Measurements from ENCODE around the gene PCNX1.
"Not testable (repeated sequence)": the region's sequence is repeated elsewhere in the genome, so short reads cannot be mapped to it uniquely, and the experiment has no call there.

PCNX1 gene

GRCh38 chr14:71121001-71121400 is 213.7 kb downstream of the PCNX1 start:
- no peak for DNase-seq (ENCODE audit: low read depth)
- no peak for TF ChIP-seq CTCF (conservative IDR thresholded peaks at IDR 0.05; ENCODE audit: low read depth, low read length)
- no peak overlapping the region for H3K4me3 ChIP-seq (ENCODE audit: low read depth, low read length)

- no peak for TF ChIP-seq CTCF (conservative IDR thresholded peaks at IDR 0.05; ENCODE audit: low read depth, low read length)
- H3K4me3 ChIP-seq (ENCODE audit: low read depth, low read length), result no peak overlapping the region
- no peak for DNase-seq (ENCODE audit: low read depth)
Measured at GRCh38 chr14:71121711-71122110, 214.5 kb downstream of the PCNX1 start.

- no peak overlapping the region for H3K4me3 ChIP-seq (ENCODE audit: low read depth, low read length)
- no peak for TF ChIP-seq CTCF (conservative IDR thresholded peaks at IDR 0.05; ENCODE audit: low read depth, low read length)
Measured at GRCh38 chr14:71122866-71123565, 215.8 kb downstream of the PCNX1 start.

GRCh38 chr14:71123579-71124135 is 216.4 kb downstream of the PCNX1 start:
- no peak for DNase-seq (ENCODE audit: low read depth)
- TF ChIP-seq CTCF (conservative IDR thresholded peaks at IDR 0.05; ENCODE audit: low read depth, low read length), result no peak
- no peak overlapping the region for H3K4me3 ChIP-seq (ENCODE audit: low read depth, low read length)

More at GRCh38 chr14:71122866-71123565, 215.8 kb downstream of the PCNX1 start:
- no peak for DNase-seq (ENCODE audit: low read depth)

GRCh38 chr14:71129716-71130490 is 222.6 kb downstream of the PCNX1 start:
- DNase-seq (ENCODE audit: low read depth); H3K4me3 ChIP-seq (ENCODE audit: low read depth, low read length): not testable (repeated sequence)

GRCh38 chr14:71130491-71131179 is 223.4 kb downstream of the PCNX1 start:
- peak; percentile 68 for DNase-seq (ENCODE audit: low read depth)
- TF ChIP-seq CTCF (conservative IDR thresholded peaks at IDR 0.05; ENCODE audit: low read depth, low read length), result no peak
- peak overlapping the region; percentile 46 for H3K4me3 ChIP-seq (ENCODE audit: low read depth, low read length)

GRCh38 chr14:71133296-71133695 is 226.0 kb downstream of the PCNX1 start:
- TF ChIP-seq CTCF (conservative IDR thresholded peaks at IDR 0.05; ENCODE audit: low read depth, low read length), result no peak
- no peak overlapping the region for H3K4me3 ChIP-seq (ENCODE audit: low read depth, low read length)
- no peak for DNase-seq (ENCODE audit: low read depth)
